ENCODE data around the gene COG2.

GRCh38 chr1:230711245-230711644, 69.0 kb downstream of the COG2 start:
- TF ChIP-seq POLR2A (IDR thresholded peaks at IDR 0.05) (no peak), CTCF (IDR thresholded peaks at IDR 0.05) (no peak), EP300 (IDR thresholded peaks at IDR 0.05) (no peak)
